Medulla oblongata (tissue), 1 donor: ENCODE measurements around the gene CDKL2.

ENCODE experiments used
- DNase-seq: peaks from one replicate; pipeline ENCODE4 v3.0.0-alpha.2; 2015; ENCODE audit errors: extremely low spot score

The CDKL2 gene

GRCh38 chr4:75639124-75639695 lies 8.9 kb upstream of the CDKL2 start:
- no peak for DNase-seq

DNA sequence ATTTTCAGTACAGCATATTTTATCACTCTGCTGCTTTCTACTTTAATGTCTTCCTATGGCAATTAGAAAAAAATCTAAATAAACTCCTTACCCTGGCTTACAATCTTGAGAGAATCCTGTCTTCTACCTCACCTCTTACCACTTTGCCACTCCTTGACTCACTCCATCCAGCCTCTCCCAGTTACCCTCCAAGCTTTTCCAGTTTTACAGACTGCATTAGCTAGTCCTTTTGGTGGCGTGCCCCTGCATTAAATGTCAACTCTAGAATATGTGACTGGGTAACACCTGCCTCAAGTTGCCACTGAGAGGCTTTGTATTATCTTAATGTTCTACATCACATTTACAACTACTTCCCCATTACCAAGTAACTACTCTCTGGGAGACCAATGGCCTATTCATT lies 7.5 kb upstream of the CDKL2 start:
- no peak for DNase-seq

GRCh38 chr4:75637176-75637575 lies 6.8 kb upstream of the CDKL2 start:
- DNase-seq = no peak

DNA sequence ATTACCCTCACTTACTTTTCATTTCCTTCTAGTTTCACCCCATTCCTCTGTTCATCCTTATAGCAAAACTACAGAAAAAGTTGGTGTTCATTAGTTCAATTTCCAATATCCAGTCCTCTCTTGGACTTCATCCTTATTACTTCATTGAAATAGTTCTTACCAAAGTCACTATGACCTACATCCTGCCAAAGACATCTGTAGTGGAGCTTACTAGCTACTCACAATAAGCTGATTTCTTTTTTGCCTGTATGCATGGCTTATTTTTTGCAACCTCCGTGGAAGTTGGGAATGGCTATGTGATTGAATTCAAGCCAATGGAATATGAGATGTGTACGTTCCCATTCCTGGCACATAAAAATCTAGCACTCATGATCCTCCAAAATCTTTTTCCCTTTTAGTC lies 4.6 kb upstream of the CDKL2 start:
- DNase-seq = no peak

DNA sequence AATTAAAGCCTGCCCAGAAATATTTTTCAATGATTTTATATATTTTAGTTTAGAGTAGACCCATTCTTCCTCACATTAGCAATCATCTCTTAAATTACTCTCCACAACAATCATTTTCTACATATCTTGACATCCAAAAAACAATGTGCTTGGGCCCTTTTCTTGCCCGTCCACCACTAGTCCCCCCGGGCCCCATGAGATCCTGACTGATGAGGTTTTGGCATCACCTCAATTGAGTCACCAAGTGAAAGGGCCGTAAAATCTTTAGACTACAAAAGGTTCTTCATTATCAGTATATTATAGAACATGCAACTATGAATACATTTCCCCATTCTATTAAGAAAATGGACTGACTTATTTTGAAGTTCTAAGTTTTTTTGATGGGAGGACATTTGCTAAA lies 4.0 kb upstream of the CDKL2 start:
- DNase-seq = no peak

- DNase-seq = no peak
These were observed 3.5 kb upstream of the CDKL2 start for GRCh38 chr4:75633846-75634245.

- no peak for DNase-seq
These were observed 605 bp upstream of the CDKL2 start for GRCh38 chr4:75630937-75631329.

- no peak for DNase-seq
These were observed 1.1 kb downstream of the CDKL2 start for GRCh38 chr4:75629239-75629638.

DNA sequence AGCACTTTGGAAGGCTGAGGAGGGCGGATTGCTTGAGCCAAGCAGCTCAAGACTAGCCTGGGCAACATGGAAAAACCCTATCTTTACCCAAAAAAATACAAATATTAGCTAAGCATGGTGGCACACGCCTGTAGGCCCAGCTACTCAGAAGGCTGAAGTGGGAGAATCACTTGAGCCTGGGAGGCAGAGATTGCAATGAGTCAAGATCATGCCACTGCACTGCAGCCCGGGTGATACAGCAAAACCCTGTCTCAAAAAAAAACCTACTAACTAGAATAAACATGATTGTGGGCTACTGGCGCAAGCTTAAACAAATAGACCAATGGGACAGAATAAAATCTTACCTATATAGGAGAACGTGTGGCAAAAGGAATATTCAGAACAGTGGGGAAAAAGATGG lies 7.3 kb downstream of the CDKL2 start:
- DNase-seq = no peak

- no peak for DNase-seq
These were observed 8.6 kb downstream of the CDKL2 start for GRCh38 chr4:75621715-75622114.

DNA sequence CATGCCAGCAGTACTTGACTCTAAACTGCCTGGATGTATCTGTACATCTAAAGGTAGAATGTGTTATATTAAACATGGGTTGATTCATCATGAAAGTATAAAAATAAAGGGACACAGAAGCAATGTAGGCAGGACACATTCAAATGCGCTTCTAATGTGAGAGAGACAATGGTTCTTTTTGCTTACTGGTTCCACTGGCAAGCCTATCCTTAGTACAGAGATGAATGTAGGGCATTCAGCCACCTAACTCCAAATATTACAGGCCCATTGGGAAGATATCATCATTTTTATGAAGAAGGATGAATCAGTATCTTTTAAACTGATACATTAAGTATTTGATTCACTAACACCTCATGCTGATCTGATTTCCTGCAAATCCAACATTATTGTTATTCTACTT lies 18.0 kb downstream of the CDKL2 start:
- peak; percentile 45 for DNase-seq

DNA sequence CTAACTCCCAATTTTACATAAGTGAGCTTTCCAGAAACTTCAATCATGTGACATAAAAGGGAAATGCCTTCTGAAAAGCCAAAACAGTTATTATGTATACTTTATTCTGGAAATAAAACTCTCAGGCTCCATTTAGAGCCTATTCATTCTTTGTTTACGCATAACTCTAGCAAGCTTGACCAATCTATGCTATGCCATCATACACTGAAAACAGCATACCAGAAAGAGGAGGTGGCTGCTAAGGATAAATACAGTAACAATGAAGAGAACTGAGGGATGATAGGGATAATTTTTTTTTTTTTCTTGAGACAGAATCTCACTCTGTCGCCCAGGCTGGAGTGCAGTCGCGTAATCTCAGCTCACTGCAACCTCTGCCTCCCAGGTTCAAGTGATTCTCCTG lies 24.4 kb downstream of the CDKL2 start:
- no peak for DNase-seq

- no peak for DNase-seq
These were observed 30.7 kb downstream of the CDKL2 start for GRCh38 chr4:75599647-75600046.

- no peak for DNase-seq
These were observed 31.9 kb downstream of the CDKL2 start for GRCh38 chr4:75598390-75598789.

- DNase-seq = no peak
These were observed 34.3 kb downstream of the CDKL2 start for GRCh38 chr4:75596061-75596460.

DNA sequence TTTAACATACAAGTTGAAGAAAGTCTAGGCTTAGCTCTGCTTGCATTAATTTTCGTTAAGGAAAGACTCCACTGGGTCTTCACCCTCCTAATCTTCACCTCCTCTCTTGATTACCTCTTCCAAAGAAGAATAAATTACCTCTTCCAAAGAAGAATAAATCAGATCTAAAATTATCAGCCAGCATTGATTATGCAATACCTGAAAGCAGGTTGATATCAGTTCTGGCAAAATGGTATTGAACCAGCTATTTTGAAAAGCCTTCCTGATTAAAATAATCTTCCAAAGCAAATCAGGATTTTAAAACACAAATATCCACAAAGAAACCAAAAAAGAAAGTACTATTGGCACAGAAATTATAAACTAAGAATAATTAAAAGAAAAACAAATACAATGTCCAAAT lies 36.9 kb downstream of the CDKL2 start:
- DNase-seq = no peak

DNA sequence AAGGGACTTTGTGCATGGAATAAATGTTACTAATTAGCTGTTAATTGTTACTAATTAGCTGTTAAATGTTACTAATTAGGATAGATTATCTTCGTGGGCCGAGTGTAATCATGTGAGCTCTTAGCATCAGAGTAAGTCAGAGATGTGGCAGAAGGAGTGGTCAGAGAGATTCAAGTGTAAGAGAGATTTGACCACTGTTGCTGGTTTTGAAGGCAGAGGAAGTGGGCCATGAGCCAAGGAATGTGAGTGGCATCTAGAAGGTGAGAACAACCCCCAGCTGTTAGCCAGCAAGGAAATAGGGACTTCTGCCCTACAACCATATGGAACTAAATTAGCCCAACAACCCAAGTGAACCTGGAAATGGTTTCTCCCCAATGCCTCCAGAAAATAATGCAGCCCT lies 46.3 kb downstream of the CDKL2 start:
- DNase-seq = no peak

- no peak for DNase-seq
These were observed 62.6 kb downstream of the CDKL2 start for GRCh38 chr4:75567725-75568124.

GRCh38 chr4:75566911-75567310 lies 63.4 kb downstream of the CDKL2 start:
- no peak for DNase-seq

DNA sequence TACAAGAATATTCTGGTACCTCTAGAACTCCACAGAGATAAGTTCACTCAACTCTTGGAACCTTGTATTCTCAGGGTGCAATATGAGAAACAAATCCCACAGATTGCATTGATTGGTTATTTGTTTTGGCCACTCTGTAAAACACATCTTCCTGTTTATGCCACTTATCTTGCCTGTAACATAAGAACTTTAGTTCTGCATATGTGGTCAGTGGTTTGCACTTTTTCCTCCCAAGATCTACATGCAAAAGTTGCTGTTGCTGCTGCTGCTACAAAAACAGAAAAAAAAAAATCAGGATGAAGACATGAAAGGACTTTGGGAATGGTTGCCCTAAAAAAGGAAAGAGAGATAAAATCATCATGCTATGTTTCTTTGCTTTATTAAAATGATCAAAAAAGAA lies 64.8 kb downstream of the CDKL2 start:
- no peak for DNase-seq

- DNase-seq = no peak
These were observed 66.3 kb downstream of the CDKL2 start for GRCh38 chr4:75564023-75564422.

DNA sequence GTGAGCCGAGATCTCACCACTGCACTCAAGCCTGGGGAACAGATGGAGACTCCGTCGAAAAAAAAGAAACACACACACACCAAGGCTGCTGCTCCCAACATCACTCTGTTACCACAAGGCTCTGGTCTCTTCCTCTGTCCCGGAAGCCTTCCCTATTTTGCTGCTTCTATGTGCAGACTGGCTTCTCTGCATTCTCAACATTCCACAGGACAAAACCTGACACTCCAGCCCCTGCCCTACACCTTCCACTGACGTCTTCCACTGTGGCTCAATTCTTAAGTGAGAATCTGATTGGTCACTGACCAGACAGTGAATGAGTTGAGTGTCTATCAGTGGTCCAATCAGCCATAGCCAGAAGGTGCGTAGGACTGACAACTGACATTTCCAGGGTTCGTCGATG lies 68.5 kb downstream of the CDKL2 start:
- no peak for DNase-seq

GRCh38 chr4:75557696-75558095 lies 72.6 kb downstream of the CDKL2 start:
- no peak for DNase-seq

DNA sequence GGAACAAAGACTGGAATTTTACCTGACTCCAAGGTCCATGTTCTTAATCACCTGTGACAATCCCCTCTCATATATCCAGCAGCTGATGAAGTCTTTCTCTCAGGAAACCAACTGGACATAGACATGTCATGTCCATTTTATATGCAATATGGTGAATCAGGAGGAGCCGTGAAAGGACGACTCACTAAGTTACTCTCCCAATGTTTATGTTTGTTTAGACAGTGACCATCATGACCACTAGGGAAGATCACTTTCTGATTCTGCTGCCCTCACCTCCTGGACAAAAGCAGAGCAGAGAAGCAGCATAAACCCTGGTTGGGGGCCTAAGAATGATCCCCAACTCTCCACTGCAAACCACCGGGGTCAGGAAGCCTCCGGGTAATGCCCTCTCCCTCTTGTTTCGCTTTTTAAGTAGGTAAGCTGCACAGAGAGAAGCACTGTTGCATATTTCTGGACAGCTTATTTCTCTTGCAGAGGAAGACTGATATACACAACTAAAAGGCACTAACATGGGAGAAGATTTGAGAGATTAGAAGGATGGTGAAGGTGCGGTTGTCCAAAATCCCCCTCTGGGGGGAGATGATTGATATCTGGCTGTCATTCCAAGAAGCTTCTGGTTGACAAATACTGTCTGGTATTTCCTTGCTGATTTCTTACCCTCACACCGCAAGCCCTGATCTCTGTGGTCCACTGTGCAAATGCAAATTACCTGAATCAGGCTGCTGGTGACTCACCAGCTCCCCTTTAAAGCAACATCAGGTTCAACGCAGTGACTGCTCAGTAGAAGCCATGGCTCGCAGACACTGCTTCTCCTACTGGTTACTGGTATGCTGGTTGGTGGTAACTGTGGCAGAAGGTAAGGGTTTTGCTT lies 74.8 kb downstream of the CDKL2 start, which contains the start of gene ODAPH:
Gene ODAPH (plus strand): TSS at position 773 of the 871 bp plus-strand sequence. CDS start 17 bp downstream, at position 790.
- no peak for DNase-seq
